Measurements from ENCODE around the gene CYP27A1.

DNA sequence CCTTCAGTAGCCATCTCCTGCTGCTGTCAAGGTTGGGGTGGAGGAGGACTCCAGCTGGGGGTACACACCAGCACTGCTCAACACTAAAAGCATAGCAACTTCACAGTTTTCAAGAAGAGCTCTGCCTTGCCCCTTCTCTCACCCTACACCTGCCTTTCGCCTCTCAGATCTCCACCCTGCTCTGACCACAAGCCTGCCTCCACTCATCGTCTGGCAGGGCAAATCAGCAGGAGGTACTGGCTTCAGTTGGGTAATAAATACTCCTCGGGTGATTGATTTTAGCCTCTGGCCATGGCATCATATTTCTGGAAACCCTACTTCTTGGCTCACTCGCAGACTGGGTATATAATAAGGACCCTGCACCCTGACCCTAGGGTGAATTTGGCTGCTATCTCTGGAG lies 52.7 kb downstream of the CYP27A1 start:
- TF ChIP-seq, protein P1, sequence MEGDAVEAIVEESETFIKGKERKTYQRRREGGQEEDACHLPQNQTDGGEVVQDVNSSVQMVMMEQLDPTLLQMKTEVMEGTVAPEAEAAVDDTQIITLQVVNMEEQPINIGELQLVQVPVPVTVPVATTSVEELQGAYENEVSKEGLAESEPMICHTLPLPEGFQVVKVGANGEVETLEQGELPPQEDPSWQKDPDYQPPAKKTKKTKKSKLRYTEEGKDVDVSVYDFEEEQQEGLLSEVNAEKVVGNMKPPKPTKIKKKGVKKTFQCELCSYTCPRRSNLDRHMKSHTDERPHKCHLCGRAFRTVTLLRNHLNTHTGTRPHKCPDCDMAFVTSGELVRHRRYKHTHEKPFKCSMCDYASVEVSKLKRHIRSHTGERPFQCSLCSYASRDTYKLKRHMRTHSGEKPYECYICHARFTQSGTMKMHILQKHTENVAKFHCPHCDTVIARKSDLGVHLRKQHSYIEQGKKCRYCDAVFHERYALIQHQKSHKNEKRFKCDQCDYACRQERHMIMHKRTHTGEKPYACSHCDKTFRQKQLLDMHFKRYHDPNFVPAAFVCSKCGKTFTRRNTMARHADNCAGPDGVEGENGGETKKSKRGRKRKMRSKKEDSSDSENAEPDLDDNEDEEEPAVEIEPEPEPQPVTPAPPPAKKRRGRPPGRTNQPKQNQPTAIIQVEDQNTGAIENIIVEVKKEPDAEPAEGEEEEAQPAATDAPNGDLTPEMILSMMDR (IDR thresholded peaks at IDR 0.05; ENCODE audit: low read length) = no peak
- no peak for TF ChIP-seq EZH2 (IDR thresholded peaks at IDR 0.05; ENCODE audit: borderline replicate concordance, low read length)
